Cerebellar nuclear complex (tissue), 1 donor: Measurements from ENCODE around the gene TRIM44.
"Not testable (repeated sequence)": the region's sequence is repeated elsewhere in the genome, so short reads cannot be mapped to it uniquely, and the experiment has no call there.

Experiments used
- DNase-seq, 2 experiments: peaks; one replicate each; lab custom pipeline; 2025; lab: John Stamatoyannopoulos, UW

Gene TRIM44

GRCh38 chr11:35753573-35753972 lies 91.0 kb downstream of the TRIM44 start:
- not testable (repeated sequence) for DNase-seq

GRCh38 chr11:35759951-35760350 lies 97.4 kb downstream of the TRIM44 start:
- not testable (repeated sequence) for DNase-seq

- no peak for DNase-seq
These were observed 99.3 kb downstream of the TRIM44 start for GRCh38 chr11:35761899-35762298.

GRCh38 chr11:35763301-35763700 lies 100.7 kb downstream of the TRIM44 start:
- no peak for DNase-seq

- DNase-seq = no peak
These were observed 101.2 kb downstream of the TRIM44 start for GRCh38 chr11:35763765-35764164.

- DNase-seq = no peak
These were observed 101.8 kb downstream of the TRIM44 start for GRCh38 chr11:35764417-35764816.

- DNase-seq = no peak
These were observed 102.6 kb downstream of the TRIM44 start for GRCh38 chr11:35765211-35765610.

- DNase-seq = no peak
These were observed 104.1 kb downstream of the TRIM44 start for GRCh38 chr11:35766651-35767050.

GRCh38 chr11:35770425-35770824 lies 107.8 kb downstream of the TRIM44 start:
- DNase-seq = not testable (repeated sequence)

GRCh38 chr11:35771722-35772121 lies 109.1 kb downstream of the TRIM44 start:
- DNase-seq = no peak

GRCh38 chr11:35777241-35777640 lies 114.7 kb downstream of the TRIM44 start:
- DNase-seq = not testable (repeated sequence)

- DNase-seq = not testable (repeated sequence)
These were observed 116.4 kb downstream of the TRIM44 start for GRCh38 chr11:35778943-35779342.

- DNase-seq = no peak
These were observed 116.8 kb downstream of the TRIM44 start for GRCh38 chr11:35779409-35779808.

GRCh38 chr11:35780951-35781860 lies 118.6 kb downstream of the TRIM44 start:
- no peak for DNase-seq

GRCh38 chr11:35781861-35782470 lies 119.4 kb downstream of the TRIM44 start:
- DNase-seq = no peak

- no peak for DNase-seq
These were observed 121.2 kb downstream of the TRIM44 start for GRCh38 chr11:35783809-35784208.

GRCh38 chr11:35784699-35785098 lies 122.1 kb downstream of the TRIM44 start:
- DNase-seq = no peak

- DNase-seq = no peak
These were observed 123.0 kb downstream of the TRIM44 start for GRCh38 chr11:35785287-35786167.

GRCh38 chr11:35786188-35786587 lies 123.6 kb downstream of the TRIM44 start:
- no peak for DNase-seq

- DNase-seq = no peak
These were observed 124.5 kb downstream of the TRIM44 start for GRCh38 chr11:35787013-35787504.

GRCh38 chr11:35787626-35788025 lies 125.1 kb downstream of the TRIM44 start:
- no peak for DNase-seq
